Fibroblast of villous mesenchyme (primary cell): ENCODE results near the gene DKC1. TPM values are rescaled to one million over a fixed set of nuclear protein-coding genes. Genes with fewer than 3 reads are reported as not detected.

Experiments
- DNase-seq: peaks from one replicate; pipeline ENCODE4 v3.0.0-alpha.2; 2010; ENCODE audit warnings: low read depth
- H3K4me3 ChIP-seq: 2 replicates; pipeline ENCODE4 v1.5.1; 2011; ENCODE audit warnings: low read depth, mild to moderate bottlenecking, low read length
- CTCF ChIP-seq: IDR thresholded peaks from 2 replicates; pipeline ENCODE4 v1.5.1; 2012; ENCODE audit warnings: low read depth, mild to moderate bottlenecking, low read length; ENCODE audit not compliant: insufficient read depth
- total RNA-seq: library from RNA; depleted of rRNA; stranded (reverse); fragments of >200 nt; gene quantifications from 2 replicates; pipeline ENCODE4 v1.2.3, GENCODE V29; 2012

The DKC1 gene
- total RNA-seq, 1 donor = 38.9 TPM

DNA sequence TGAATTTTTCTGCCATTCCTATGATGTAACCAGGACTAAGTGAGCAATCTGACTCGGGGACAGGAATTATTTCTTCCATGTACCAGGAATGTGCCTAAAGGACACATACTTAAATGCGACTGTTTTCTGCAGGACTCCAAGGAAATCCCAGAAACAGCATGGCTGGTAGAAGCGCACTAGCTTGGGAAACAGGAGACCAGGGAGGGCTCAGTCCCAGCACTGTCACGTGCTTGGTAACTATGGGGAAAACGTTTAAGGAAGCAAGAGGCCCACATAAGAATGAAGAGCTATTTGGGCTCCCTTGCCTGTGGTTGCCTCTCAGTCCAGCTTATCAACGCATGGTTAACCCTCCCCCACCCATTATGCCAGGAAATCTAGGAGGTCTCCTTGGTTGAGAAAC lies 23.1 kb downstream of the DKC1 start:
- H3K4me3 ChIP-seq = no peak overlapping the region
- no peak for TF ChIP-seq CTCF
- peak; percentile 19 for DNase-seq

GRCh38 chrX:154791467-154791866 lies 28.8 kb downstream of the DKC1 start:
- no peak for DNase-seq
- H3K4me3 ChIP-seq = no peak overlapping the region
- no peak for TF ChIP-seq CTCF

GRCh38 chrX:154791939-154792338 lies 29.3 kb downstream of the DKC1 start:
- no peak for DNase-seq

DNA sequence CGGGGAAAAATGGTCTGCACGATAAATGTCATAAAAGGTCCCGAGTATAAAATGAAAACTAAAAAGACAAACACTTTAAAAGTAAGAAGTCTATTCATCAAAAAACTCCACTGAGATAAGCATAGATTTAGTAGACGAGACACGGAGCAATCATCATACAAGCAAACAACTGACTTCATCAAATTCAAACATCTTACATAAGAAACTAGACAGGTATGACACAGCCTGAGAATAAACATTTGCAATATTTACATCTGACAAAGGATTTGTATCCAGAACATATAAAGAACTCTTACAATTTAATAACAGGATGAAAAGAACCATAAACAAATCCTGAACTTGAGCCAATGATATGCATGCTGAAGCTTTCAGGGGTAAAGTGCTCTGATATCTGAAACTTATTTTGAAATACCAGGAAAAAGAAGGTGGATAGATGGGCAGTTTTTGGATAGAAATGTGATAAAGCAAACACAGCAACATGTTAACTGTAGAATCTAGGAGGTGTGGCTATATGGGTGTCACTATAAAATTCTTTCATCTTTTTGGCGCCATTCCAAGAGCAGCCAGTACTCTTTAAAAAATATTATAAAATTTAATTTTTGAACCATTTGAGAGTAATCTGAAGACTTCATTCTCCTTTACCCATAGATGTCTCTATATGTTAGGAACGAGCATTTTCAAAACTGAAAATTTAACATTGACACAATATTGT lies 30.6 kb downstream of the DKC1 start:
- no peak overlapping the region for H3K4me3 ChIP-seq
- no peak for DNase-seq
- no peak for TF ChIP-seq CTCF

More at GRCh38 chrX:154791939-154792338, 29.3 kb downstream of the DKC1 start:
- TF ChIP-seq CTCF = no peak
- H3K4me3 ChIP-seq = no peak overlapping the region

DNA sequence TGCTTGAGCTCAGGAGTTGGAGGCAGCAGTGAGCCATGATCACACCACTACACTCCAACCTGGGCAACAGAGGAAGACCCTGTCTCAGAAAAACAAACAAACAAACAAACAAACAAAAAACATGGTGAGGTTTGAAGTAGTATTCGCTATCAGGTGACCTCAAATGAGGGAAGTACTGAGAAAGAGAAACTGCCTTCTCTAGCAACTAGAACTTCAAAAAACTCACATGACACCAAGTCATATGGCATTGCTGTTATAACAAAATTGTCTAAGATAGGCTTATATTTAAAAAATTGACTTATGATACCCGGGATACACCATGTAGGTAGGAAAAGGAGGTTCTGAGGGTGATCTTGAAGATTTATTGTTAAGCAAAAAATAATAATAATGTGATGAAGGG lies 32.4 kb downstream of the DKC1 start:
- no peak overlapping the region for H3K4me3 ChIP-seq
- TF ChIP-seq CTCF = no peak
- DNase-seq = no peak

DNA sequence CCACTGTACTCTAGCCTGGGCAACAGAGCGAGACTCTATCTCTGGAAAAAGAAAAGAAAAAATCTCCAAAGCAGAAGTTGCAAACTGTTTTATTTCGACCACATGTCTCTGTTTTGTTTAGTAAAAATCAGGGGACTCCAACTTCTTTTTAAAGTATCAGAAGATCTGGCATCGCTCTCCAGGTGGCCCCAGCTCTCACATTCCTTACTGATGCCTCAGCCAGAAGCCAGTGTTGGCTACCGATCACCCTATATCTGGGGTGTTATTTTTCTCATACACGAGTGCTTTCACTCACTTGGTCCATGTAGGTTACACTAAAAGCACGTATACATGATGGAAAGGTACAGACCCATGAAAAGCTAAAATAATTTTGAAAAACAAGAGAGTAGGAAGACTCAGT lies 34.3 kb downstream of the DKC1 start:
- DNase-seq = no peak
- TF ChIP-seq CTCF = no peak
- no peak overlapping the region for H3K4me3 ChIP-seq
